Caki2 (cell line): ENCODE results near the gene TMED4. TPM values are rescaled to one million over a fixed set of nuclear protein-coding genes. Genes with fewer than 3 reads are reported as not detected.
"Not testable (repeated sequence)": the region's sequence is repeated elsewhere in the genome, so short reads cannot be mapped to it uniquely, and the experiment has no call there.

Experiments
- DNase-seq: peaks from one replicate; pipeline ENCODE4 v3.0.0-alpha.2; 2015; ENCODE audit warnings: low read depth
- in situ Hi-C: cut with HindIII; loops from 2 replicates; pipeline ENCODE4 v1.10.0; 2016; ENCODE audit warnings: low sequenced_read_pairs, low pct_unique_long_range_greater_than_20kb, mixed read lengths
- total RNA-seq: library from RNA; depleted of rRNA; stranded (reverse); fragments of >200 nt; shearing (Covaris generic); gene quantifications from 2 replicates; pipeline ENCODE4 v1.2.3, GENCODE V29; 2014; ENCODE audit warnings: low replicate concordance

The TMED4 gene
- total RNA-seq, 1 experiment from 2014 or later, result 317 TPM

DNA sequence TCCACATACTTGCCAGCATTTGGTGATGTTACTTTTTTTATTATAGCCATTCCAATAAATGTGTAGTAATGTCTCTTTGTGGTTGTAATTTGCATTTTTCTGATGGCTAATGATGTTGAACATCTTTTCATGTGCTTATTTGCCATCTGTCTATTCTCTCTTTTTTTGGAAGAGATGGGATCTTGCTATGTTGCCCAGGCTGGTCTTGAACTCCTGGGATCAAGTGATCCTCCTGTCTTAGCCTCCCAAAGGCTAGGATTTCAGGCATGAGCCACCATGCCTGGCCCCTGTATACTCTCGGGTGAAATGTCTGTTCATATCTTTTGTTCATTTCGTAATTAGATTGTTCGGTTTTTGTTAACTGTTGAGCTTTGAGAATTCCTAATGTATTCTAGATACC, 27.8 kb upstream of the TMED4 start:
- in situ Hi-C loops, result no loop called here

DNA sequence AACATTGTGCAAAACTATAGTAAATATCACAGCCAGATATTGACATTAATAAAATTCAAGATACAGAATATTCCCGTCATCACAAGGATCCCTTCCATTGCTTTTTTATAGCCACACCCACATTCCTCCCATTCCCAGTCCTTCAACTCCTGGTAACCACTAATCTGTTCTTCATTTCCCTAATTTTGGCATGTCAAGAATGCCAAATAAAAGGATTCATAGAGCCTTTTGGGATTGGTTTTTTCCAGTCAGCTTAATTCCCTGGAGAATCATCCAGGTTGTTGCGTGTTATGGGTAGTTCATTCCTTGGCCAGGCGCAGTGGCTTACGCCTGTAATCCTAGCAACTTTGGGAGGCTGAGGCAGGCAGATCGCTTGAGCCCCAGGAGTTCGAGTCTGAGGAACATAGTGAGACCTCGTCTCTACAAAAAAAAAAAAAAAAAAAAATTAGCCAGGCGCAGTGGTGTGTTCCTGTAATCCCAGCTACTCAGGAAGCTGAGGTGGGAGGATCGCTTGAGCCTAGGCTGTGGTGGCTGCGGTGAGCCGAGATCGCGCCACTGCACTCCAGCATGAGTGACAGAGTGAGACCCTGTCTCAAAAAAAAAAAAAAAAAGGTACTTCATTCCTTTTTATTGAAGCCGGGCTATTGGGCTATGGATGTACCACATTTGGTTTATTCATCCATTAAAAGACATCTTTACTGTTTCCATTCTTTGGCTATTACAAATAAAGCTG, 27.1 kb upstream of the TMED4 start:
- in situ Hi-C loops, result no loop called here
- DNase-seq, result no peak

More for the DNA sequence above, 27.8 kb upstream of the TMED4 start:
- DNase-seq, result no peak

GRCh38 chr7:44607141-44608068, 25.4 kb upstream of the TMED4 start:
- no peak for DNase-seq
- in situ Hi-C loops, result no loop called here

DNA sequence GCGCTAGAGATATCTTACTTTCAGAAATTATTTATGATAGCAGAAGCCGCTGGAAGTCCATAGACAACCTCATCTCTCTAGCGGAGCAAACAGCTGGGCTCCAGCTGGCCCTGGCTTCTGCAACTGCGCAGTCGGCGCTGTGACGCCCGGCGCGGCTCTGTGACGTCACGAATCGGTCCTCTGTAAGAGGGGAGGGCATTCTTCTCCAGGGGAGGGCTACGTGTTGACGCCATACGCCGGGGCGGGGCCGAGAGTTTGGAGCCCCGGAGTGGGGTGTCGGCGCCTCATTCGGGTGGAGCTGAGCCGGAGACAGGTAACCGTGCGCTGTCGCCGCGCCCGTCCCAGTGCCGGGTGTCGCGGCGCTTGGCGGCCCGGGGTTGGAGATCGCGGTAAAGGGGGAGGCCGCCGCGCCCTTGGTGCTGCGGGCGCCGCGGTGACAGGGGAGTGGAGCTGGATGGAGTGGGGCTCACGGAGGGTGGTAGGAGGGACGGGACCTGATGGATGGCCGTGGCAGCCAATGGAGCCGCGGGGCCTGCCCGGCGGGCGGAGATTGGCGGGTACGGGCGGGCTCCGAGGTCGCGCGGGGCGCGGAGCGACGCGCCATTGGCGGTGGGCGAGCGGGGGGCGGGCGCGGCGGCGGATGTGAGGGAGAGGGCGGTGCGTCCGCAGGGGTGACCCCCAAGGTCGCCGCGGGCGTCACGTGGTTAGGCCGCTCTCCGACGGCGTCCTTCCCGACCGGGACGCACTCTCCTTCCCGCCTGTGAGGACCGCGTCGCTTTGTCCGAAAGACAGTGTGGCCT, 24.5 kb upstream of the TMED4 start, which contains the start of gene OGDH:
Gene OGDH, plus strand, starts transcription at position 287 of the 800 bp plus-strand sequence. CDS start 17,717 bp downstream, outside the sequence.
- peak; percentile 98 for DNase-seq
- in situ Hi-C loops, result no loop called here

GRCh38 chr7:44604941-44605340, 22.9 kb upstream of the TMED4 start:
- no peak for DNase-seq
- in situ Hi-C loops, result no loop called here

- DNase-seq, result no peak
- in situ Hi-C loops, result no loop called here
These were observed 21.2 kb upstream of the TMED4 start for GRCh38 chr7:44603193-44603592.

DNA sequence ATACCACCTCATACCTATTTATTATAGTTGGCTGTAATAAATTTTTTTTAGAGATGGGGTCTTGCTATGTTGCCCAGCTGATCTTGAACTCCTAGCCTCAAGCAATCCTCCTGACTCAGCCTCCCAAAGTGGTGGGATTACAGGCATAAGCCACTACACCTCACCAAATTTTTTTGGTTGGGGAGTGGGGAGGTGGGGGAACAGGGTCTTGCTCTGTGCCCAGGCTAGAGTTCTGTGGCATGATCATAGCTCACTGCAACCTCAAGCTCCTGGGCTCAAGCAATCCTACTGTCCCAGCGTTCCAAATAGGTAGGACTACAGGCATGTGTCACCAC, 20.5 kb upstream of the TMED4 start:
- DNase-seq, result no peak
- in situ Hi-C loops, result no loop called here

- in situ Hi-C loops, result no loop called here
- no peak for DNase-seq
These were observed 17.2 kb upstream of the TMED4 start for GRCh38 chr7:44599222-44599621.

DNA sequence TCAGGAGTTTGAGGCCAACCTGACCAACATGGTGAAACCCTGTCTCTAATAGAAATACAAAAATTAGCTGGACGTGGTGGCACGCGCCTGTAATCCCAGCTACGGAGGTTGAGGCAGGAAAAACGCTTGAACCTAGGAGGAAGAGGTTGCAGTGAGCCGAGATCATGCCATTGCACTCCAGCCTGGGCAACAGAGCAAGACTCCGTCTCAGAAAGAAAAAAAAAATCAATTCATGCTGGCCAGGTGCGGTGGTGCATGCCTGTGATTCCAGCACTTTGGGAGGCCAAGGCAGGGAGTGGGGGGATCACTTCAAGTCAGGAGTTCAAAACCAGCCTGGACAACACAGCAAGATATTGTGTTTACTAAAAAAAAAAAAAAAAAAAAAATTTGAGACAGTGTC, 15.2 kb upstream of the TMED4 start:
- in situ Hi-C loops, DNase-seq: not testable (repeated sequence)

DNA sequence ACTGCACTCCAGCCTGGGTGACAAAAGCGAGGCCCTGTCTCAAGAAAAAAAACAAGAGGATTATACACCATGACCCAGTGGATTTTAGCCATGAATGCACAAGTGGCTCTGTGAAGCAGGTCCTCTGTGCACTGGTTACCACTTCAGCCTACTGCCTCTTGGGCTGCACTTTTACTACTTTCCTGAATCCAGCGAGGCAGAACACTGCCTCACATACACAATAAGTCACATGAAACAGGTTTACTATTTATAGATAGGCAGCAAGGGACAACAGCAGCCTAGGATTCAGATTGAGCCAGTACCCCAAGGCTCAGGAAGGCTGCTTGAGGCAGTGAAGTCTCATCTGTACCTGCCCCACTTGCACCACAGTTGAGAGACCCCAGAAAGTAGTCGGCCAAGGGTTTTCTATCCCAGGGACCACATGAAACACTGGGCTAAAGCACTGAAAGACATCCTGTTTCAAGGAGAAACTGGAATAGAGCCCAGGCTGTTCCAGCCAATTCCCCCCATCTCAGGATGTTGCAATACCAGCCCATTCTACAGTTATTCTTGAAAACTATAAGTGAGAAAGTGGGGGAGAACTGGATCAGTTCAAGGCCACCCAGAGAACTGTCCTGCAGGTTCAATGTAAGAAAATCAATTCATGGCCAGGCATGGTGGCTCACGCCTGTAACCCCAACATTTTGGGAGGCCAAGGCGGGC, 14.1 kb upstream of the TMED4 start:
- peak; percentile 66 for DNase-seq
- in situ Hi-C loops, result no loop called here

GRCh38 chr7:44590910-44591309, 8.9 kb upstream of the TMED4 start:
- no peak for DNase-seq
- in situ Hi-C loops, result no loop called here

DNA sequence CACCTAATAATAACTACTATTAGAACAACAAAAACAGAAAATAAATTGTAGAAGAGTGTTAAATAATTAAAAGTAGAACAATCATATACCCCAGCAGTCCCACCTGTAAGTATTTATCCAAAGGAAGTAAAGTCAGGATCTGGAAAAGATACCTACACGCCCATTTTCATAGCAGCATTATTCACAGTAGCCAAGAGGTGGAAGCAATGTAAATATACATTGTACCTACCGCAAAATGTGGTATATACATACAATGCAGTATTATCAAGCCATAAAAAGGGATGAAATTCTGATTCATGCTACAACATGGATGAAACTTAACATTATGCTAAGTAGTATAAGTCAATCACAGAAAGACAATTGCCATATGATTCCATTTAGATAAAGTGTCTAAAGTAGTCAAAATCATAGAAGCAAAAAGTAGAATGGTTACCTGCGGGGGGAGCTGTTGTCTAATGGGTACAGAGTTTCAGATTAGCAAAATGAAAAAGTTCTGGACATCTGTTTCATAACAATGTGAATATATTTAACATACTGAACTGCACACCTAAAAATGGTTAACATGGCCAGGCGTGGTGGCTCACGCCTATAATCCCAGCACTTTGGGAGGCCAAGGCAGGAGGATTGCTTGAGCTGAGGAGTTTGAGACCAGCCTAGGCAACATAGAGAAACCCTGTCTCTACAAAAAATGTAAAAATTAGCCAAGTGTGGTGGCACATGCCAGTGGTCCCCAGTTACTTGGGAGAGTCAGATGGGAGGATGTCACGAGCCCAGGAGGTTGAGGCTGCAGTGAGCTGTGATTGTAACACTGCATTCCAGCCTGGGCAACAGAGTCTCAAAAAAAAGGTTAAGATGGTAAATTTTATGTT, 6.0 kb upstream of the TMED4 start:
- DNase-seq, result peak; percentile 59
- in situ Hi-C loops, result no loop called here

GRCh38 chr7:44583146-44583865, 1.3 kb upstream of the TMED4 start:
- in situ Hi-C loops, result no loop called here
- no peak for DNase-seq

DNA sequence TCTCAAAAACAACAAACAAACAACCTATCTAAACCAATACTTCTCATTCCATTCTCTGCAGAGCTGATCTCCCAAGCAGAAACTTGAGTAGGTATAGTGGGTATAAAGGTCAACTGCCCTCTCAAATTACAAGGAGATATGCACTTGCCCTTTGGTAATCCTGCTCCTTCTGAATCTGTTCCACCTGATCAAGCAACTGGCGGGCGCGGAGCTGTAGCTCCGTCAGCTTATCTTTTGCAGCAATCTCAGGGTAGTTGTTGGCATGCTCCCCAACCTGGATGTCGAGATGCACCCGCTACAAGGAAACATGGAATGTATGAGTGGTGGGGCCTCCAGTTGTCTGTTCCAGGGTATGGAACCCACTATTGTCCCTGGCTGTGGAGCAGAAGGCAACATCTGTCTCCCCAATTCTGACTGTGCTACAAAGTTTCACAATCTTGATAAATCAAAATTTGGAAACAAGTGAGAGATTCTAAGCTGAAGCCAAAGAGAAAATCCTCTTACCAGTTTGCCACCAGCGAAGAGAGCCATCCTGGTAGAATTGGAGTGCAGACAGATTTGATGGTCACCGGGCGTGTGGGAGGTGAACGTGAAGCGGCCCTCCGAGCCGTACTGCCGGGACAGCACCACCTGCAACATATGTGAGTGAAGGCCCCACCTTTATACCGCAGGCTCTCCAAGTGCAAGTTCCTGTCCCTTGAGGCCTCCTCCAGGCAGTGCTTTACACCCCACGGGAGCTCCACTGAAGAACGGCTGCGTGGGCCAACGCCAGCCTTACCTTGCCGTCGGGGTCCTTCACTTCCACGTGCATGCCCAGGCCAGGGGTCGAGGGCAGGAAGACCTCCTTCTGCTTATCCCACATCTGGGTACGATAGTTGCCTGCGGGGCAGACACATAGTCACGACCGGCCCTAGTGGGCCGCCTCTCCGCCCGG, 819 bp downstream of the TMED4 start:
- peak; percentile 50 for DNase-seq

DNA sequence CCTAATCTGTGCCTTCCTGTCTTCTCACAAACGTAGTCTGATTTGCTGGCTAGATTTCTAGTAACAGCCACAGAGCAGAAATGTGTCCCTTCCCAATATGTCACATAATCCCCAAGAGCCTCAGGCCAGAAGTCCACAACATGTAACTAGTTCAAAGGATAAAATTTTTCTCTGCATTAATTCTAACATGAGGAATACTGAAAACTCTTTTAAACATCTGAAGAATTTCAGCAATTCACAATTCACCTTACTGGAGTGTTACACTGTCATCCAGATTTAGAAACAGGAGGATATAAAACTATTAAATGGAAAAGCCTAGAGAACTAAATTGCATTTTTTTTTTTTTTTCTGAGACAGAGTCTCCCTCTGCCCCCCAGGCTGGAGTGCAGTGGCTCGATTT, 5.8 kb downstream of the TMED4 start:
- DNase-seq, result no peak
- in situ Hi-C loops, result no loop called here

More for the DNA sequence above, 819 bp downstream of the TMED4 start:
- in situ Hi-C loops, result no loop called here

GRCh38 chr7:44575054-44575453, 7.0 kb downstream of the TMED4 start:
- no peak for DNase-seq
- in situ Hi-C loops, result no loop called here
